SK-N-SH treated with all-trans-retinoic acid at 6 μM for 48 hours (cell line): Measurements from ENCODE around the gene LRRC28.

ENCODE experiments used
- ATAC-seq: fragments of 200-7000 bp; cut with Tn5 transposase; 3 replicates; pipeline ENCODE4 v1.9.1; 2020; ENCODE audit warnings: mild to moderate bottlenecking, moderate library complexity
- ARNTL ChIP-seq: fragments of 450-650 bp; formaldehyde crosslinking; IDR thresholded peaks from 2 replicates; pipeline ENCODE4 v1.5.0; 2020; ENCODE audit warnings: low read depth, mild to moderate bottlenecking, moderate library complexity, borderline replicate concordance
- BACH2 ChIP-seq: fragments of 250-450 bp; sonication (Bioruptor Pico); IDR thresholded peaks from 2 replicates; pipeline ENCODE4 v1.9.0; 2021; ENCODE audit warnings: mild to moderate bottlenecking, borderline replicate concordance
- CSDC2 ChIP-seq: fragments of 250-450 bp; sonication (Bioruptor Pico); IDR thresholded peaks from 2 replicates; pipeline ENCODE4 v1.5.0; 2020; ENCODE audit warnings: mild to moderate bottlenecking, moderate library complexity
- ESRRG ChIP-seq: fragments of 250-450 bp; sonication (Bioruptor Pico); IDR thresholded peaks from 2 replicates; pipeline ENCODE4 v1.6.1; 2021; ENCODE audit warnings: mild to moderate bottlenecking
- GLIS3 ChIP-seq: fragments of 250-450 bp; sonication (Bioruptor Pico); IDR thresholded peaks from 2 replicates; pipeline ENCODE4 v1.5.0; 2020; ENCODE audit warnings: mild to moderate bottlenecking, moderate library complexity
- ISL1 ChIP-seq: fragments of 250-450 bp; sonication (Bioruptor Pico); IDR thresholded peaks from 2 replicates; pipeline ENCODE4 v2.1.2; 2022; ENCODE audit warnings: mild to moderate bottlenecking, moderate library complexity
- OSR1 ChIP-seq: fragments of 250-450 bp; sonication (Bioruptor Pico); IDR thresholded peaks from 2 replicates; pipeline ENCODE4 v1.8.0; 2022; ENCODE audit warnings: moderate library complexity, mild to moderate bottlenecking, inconsistent platforms
- PPARA ChIP-seq: fragments of 250-450 bp; sonication (Bioruptor Pico); IDR thresholded peaks from 2 replicates; pipeline ENCODE4 v1.5.0; 2020; ENCODE audit warnings: mild to moderate bottlenecking, borderline replicate concordance
- RARB ChIP-seq: fragments of 250-450 bp; sonication (Bioruptor Pico); IDR thresholded peaks from 2 replicates; pipeline ENCODE4 v1.8.0; 2021; ENCODE audit warnings: mild to moderate bottlenecking, moderate library complexity
- SNAI2 ChIP-seq: fragments of 250-450 bp; sonication (Bioruptor Pico); IDR thresholded peaks from 2 replicates; pipeline ENCODE4 v1.5.0; 2020; ENCODE audit warnings: mild to moderate bottlenecking, moderate library complexity
- TCF4 ChIP-seq: fragments of 250-450 bp; sonication (Bioruptor Pico); IDR thresholded peaks from 2 replicates; pipeline ENCODE4 v1.8.0; 2021; ENCODE audit warnings: mild to moderate bottlenecking, moderate library complexity, borderline replicate concordance
- TOX ChIP-seq: fragments of 250-450 bp; sonication (Bioruptor Pico); IDR thresholded peaks from 2 replicates; pipeline ENCODE4 v1.8.0; 2021; ENCODE audit warnings: mild to moderate bottlenecking, moderate library complexity, borderline replicate concordance
- ZC3H10 ChIP-seq: fragments of 250-450 bp; sonication (Bioruptor Pico); IDR thresholded peaks from 2 replicates; pipeline ENCODE4 v1.5.1; 2021; ENCODE audit warnings: mild to moderate bottlenecking, moderate library complexity
- ZFP3 ChIP-seq: fragments of 250-450 bp; sonication (Bioruptor Pico); IDR thresholded peaks from 2 replicates; pipeline ENCODE4 v1.5.0; 2020; ENCODE audit warnings: mild to moderate bottlenecking, moderate library complexity
- ZFP30 ChIP-seq: fragments of 450-650 bp; formaldehyde crosslinking; IDR thresholded peaks from 2 replicates; pipeline ENCODE4 v1.5.0; 2022; ENCODE audit warnings: mild to moderate bottlenecking, moderate library complexity
- ZNF565 ChIP-seq: fragments of 450-650 bp; formaldehyde crosslinking; conservative IDR thresholded peaks from 2 replicates; pipeline ENCODE4 v1.5.0; 2020; ENCODE audit warnings: low read depth, mild to moderate bottlenecking, moderate library complexity
- ZNF70 ChIP-seq: fragments of 450-650 bp; formaldehyde crosslinking; IDR thresholded peaks from 2 replicates; pipeline ENCODE4 v1.5.0; 2020; ENCODE audit warnings: mild to moderate bottlenecking, moderate library complexity
- ZNF8 ChIP-seq: fragments of 450-650 bp; formaldehyde crosslinking; IDR thresholded peaks from 2 replicates; pipeline ENCODE4 v1.5.0; 2020; ENCODE audit warnings: mild to moderate bottlenecking, moderate library complexity
- TF ChIP-seq, protein P1 (sequence below): fragments of 250-450 bp; sonication (Bioruptor Pico); IDR thresholded peaks from 2 replicates; pipeline ENCODE4 v1.5.1; 2021; ENCODE audit warnings: mild to moderate bottlenecking, moderate library complexity
- TF ChIP-seq, protein P2 (sequence below): fragments of 250-450 bp; sonication (Bioruptor Pico); IDR thresholded peaks from 2 replicates; pipeline ENCODE4 v1.5.0; 2020; ENCODE audit warnings: mild to moderate bottlenecking, moderate library complexity
- TF ChIP-seq, protein P3 (sequence below): fragments of 250-450 bp; sonication (Bioruptor Pico); IDR thresholded peaks from 2 replicates; pipeline ENCODE4 v1.5.1; 2020; ENCODE audit warnings: low read depth, mild to moderate bottlenecking, moderate library complexity
- TF ChIP-seq, protein P4 (sequence below): fragments of 250-450 bp; sonication (Bioruptor Pico); IDR thresholded peaks from 2 replicates; pipeline ENCODE4 v1.8.0; 2020; ENCODE audit warnings: mild to moderate bottlenecking, moderate library complexity, borderline replicate concordance
- TF ChIP-seq, protein P5 (sequence below): fragments of 250-450 bp; sonication (Bioruptor Pico); IDR thresholded peaks from 2 replicates; pipeline ENCODE4 v1.8.0; 2021; ENCODE audit warnings: low read depth, mild to moderate bottlenecking, moderate library complexity, borderline replicate concordance

LRRC28 gene

DNA sequence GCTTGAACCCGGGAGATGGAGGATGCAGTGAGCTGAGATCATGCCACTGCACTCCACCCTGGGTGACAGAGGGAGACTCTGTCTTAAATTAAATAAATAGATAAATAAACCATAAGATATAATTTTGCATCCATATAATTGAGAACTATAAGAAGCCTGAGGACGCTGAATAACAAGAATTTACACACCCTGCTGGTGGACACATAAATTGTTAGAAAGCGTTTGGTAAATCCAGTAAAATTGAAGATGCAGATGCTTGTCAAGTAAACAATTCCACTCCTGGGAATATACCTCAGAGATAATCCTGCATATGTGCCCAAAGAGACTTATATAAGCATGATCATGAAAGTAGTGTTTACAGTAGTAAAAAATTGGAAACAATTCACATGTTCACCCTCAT is 43.6 kb upstream of the LRRC28 start:
- TF ChIP-seq PPARA (no peak), ESRRG (CRISPR knock-in tag) (no peak), SNAI2 (CRISPR knock-in tag) (no peak), TCF4 (CRISPR knock-in tag) (no peak), ZC3H10 (CRISPR knock-in tag) (no peak), ISL1 (no peak), ZNF565 (CRISPR knock-in tag) (no peak), ZNF8 (CRISPR knock-in tag) (no peak), RARB (CRISPR knock-in tag) (no peak), GLIS3 (CRISPR knock-in tag) (no peak), ZFP3 (CRISPR knock-in tag) (no peak), OSR1 (CRISPR knock-in tag) (no peak), BACH2 (CRISPR knock-in tag) (no peak), ZNF70 (CRISPR knock-in tag) (no peak), CSDC2 (CRISPR knock-in tag) (no peak)
- TF ChIP-seq, protein P1, sequence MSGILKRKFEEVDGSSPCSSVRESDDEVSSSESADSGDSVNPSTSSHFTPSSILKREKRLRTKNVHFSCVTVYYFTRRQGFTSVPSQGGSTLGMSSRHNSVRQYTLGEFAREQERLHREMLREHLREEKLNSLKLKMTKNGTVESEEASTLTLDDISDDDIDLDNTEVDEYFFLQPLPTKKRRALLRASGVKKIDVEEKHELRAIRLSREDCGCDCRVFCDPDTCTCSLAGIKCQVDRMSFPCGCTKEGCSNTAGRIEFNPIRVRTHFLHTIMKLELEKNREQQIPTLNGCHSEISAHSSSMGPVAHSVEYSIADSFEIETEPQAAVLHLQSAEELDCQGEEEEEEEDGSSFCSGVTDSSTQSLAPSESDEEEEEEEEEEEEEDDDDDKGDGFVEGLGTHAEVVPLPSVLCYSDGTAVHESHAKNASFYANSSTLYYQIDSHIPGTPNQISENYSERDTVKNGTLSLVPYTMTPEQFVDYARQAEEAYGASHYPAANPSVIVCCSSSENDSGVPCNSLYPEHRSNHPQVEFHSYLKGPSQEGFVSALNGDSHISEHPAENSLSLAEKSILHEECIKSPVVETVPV (CRISPR knock-in tag), result no peak
- TF ChIP-seq, protein P2, sequence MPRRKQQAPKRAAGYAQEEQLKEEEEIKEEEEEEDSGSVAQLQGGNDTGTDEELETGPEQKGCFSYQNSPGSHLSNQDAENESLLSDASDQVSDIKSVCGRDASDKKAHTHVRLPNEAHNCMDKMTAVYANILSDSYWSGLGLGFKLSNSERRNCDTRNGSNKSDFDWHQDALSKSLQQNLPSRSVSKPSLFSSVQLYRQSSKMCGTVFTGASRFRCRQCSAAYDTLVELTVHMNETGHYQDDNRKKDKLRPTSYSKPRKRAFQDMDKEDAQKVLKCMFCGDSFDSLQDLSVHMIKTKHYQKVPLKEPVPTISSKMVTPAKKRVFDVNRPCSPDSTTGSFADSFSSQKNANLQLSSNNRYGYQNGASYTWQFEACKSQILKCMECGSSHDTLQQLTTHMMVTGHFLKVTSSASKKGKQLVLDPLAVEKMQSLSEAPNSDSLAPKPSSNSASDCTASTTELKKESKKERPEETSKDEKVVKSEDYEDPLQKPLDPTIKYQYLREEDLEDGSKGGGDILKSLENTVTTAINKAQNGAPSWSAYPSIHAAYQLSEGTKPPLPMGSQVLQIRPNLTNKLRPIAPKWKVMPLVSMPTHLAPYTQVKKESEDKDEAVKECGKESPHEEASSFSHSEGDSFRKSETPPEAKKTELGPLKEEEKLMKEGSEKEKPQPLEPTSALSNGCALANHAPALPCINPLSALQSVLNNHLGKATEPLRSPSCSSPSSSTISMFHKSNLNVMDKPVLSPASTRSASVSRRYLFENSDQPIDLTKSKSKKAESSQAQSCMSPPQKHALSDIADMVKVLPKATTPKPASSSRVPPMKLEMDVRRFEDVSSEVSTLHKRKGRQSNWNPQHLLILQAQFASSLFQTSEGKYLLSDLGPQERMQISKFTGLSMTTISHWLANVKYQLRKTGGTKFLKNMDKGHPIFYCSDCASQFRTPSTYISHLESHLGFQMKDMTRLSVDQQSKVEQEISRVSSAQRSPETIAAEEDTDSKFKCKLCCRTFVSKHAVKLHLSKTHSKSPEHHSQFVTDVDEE, result no peak
- TF ChIP-seq, protein P3, sequence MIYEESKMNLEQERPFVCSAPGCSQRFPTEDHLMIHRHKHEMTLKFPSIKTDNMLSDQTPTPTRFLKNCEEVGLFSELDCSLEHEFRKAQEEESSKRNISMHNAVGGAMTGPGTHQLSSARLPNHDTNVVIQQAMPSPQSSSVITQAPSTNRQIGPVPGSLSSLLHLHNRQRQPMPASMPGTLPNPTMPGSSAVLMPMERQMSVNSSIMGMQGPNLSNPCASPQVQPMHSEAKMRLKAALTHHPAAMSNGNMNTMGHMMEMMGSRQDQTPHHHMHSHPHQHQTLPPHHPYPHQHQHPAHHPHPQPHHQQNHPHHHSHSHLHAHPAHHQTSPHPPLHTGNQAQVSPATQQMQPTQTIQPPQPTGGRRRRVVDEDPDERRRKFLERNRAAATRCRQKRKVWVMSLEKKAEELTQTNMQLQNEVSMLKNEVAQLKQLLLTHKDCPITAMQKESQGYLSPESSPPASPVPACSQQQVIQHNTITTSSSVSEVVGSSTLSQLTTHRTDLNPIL (CRISPR knock-in tag), result no peak
- ATAC-seq, result no peak

DNA sequence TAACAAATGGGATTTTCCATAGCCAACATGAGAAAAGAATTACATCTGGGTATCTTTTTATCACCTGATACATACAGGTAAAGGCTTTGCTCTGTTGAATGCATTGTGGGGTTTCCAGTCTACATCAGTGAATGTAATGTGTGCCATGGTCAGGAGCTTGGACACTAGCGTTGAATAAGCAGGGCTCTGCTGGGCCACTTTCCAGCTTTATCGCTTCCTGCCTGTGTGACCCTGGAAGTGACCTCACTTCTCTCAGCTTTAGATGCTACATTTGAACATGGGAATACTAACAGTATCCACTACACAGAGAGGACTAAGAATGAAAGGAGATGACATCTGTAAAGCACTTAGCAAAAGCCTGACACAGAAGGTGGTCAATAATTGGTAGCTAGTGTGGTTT is 42.0 kb upstream of the LRRC28 start:
- TF ChIP-seq, protein P1 (CRISPR knock-in tag), result no peak
- no peak for TF ChIP-seq GLIS3 (CRISPR knock-in tag)
- TF ChIP-seq, all 23 proteins: peak for 0
- ATAC-seq, result no peak

DNA sequence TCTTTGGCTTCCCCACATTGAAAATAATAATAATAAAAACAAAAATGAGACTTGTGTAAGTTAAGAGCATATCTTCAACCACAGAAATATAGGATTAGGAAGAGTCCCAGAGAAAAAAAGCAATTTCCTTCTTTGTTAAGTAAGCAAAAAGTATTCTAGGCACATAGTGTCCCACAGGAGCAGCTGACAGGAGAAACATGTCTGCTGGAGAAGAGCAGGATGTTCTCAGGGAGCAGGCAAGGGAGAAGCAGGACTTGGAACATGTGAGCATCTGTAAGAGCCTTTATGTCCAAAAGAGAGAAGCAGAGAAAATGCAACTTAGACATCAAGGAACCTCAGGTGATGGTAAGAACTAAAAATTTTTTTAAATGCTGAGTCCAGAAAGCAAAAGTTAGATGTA is 40.9 kb upstream of the LRRC28 start:
- no peak for ATAC-seq
- TF ChIP-seq TOX, result no peak
- TF ChIP-seq SNAI2 (CRISPR knock-in tag), result no peak
- no peak for TF ChIP-seq ZC3H10 (CRISPR knock-in tag)
- TF ChIP-seq, protein P4, sequence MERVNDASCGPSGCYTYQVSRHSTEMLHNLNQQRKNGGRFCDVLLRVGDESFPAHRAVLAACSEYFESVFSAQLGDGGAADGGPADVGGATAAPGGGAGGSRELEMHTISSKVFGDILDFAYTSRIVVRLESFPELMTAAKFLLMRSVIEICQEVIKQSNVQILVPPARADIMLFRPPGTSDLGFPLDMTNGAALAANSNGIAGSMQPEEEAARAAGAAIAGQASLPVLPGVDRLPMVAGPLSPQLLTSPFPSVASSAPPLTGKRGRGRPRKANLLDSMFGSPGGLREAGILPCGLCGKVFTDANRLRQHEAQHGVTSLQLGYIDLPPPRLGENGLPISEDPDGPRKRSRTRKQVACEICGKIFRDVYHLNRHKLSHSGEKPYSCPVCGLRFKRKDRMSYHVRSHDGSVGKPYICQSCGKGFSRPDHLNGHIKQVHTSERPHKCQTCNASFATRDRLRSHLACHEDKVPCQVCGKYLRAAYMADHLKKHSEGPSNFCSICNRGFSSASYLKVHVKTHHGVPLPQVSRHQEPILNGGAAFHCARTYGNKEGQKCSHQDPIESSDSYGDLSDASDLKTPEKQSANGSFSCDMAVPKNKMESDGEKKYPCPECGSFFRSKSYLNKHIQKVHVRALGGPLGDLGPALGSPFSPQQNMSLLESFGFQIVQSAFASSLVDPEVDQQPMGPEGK (CRISPR knock-in tag), result no peak
- TF ChIP-seq PPARA, result no peak
- TF ChIP-seq CSDC2 (CRISPR knock-in tag), result no peak

DNA sequence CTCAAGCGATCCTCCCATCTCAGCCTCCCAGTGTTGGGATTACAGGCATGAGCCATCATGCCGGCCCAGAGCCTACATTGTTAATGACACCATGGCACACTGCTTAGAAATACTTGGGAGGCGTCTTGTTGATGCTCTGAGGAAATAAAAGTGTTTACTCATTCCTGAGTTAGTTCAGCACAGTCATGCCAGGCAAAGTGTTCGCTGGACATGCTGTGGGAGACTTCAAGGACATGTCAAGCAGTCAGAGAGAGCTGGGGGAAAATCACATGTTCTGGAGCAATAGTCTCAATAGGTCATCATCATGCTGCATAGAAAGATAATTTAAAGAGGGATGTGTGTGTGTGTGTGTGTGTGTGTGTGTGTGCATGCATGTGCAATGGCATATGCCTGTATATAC is 39.4 kb upstream of the LRRC28 start:
- ATAC-seq, result no peak; the same call in 2 of the 3 replicates
- no peak for TF ChIP-seq PPARA
- TF ChIP-seq GLIS3 (CRISPR knock-in tag), result no peak
- TF ChIP-seq OSR1 (CRISPR knock-in tag), result no peak
- no peak for TF ChIP-seq TCF4 (CRISPR knock-in tag)
- no peak for TF ChIP-seq ZFP3 (CRISPR knock-in tag)
- no peak for TF ChIP-seq ARNTL (CRISPR knock-in tag)
- TF ChIP-seq ZNF565 (CRISPR knock-in tag), result no peak
- no peak for TF ChIP-seq BACH2 (CRISPR knock-in tag)
- TF ChIP-seq, protein P5, sequence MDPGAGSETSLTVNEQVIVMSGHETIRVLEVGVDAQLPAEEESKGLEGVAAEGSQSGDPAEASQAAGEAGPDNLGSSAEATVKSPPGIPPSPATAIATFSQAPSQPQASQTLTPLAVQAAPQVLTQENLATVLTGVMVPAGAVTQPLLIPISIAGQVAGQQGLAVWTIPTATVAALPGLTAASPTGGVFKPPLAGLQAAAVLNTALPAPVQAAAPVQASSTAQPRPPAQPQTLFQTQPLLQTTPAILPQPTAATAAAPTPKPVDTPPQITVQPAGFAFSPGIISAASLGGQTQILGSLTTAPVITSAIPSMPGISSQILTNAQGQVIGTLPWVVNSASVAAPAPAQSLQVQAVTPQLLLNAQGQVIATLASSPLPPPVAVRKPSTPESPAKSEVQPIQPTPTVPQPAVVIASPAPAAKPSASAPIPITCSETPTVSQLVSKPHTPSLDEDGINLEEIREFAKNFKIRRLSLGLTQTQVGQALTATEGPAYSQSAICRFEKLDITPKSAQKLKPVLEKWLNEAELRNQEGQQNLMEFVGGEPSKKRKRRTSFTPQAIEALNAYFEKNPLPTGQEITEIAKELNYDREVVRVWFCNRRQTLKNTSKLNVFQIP, result no peak
- TF ChIP-seq, protein P4 (CRISPR knock-in tag), result no peak
- TF ChIP-seq ZFP30 (CRISPR knock-in tag), result no peak
- no peak for TF ChIP-seq ISL1
- TF ChIP-seq ZNF70 (CRISPR knock-in tag), result no peak
- no peak for TF ChIP-seq ZNF8 (CRISPR knock-in tag)
